Adipocyte (in vitro differentiated cells): Measurements from ENCODE around the gene POLR2H.

Source experiments
- DNase-seq: peaks from one replicate; pipeline ENCODE4 v3.0.0-alpha.2; 2015; ENCODE audit warnings: low read depth
- H3K27me3 ChIP-seq: replicated peaks from 2 replicates; pipeline ENCODE4 v1.7.0; 2013; ENCODE audit warnings: mild to moderate bottlenecking, low read length, moderate library complexity; ENCODE audit not compliant: control insufficient read depth, insufficient read depth
- H3K36me3 ChIP-seq: 2 replicates; pipeline ENCODE4 v1.7.0; 2013; ENCODE audit warnings: low read length, mild to moderate bottlenecking, moderate library complexity; ENCODE audit not compliant: control insufficient read depth, insufficient read depth, severe bottlenecking
- H3K4me1 ChIP-seq: 2 replicates; pipeline ENCODE4 v1.7.0; 2013; ENCODE audit warnings: mild to moderate bottlenecking, low read length, moderate library complexity; ENCODE audit not compliant: control insufficient read depth, insufficient read depth
- H3K4me3 ChIP-seq: 2 replicates; pipeline ENCODE4 v1.7.0; 2013; ENCODE audit warnings: mild to moderate bottlenecking, low read length, moderate library complexity
- H3K9ac ChIP-seq: 2 replicates; pipeline ENCODE4 v1.7.0; 2013; ENCODE audit warnings: mild to moderate bottlenecking, low read length, moderate library complexity
- H3K9me3 ChIP-seq: 2 replicates; pipeline ENCODE4 v1.7.0; 2013; ENCODE audit warnings: mild to moderate bottlenecking, low read length, moderate library complexity; ENCODE audit not compliant: control insufficient read depth

POLR2H gene

GRCh38 chr3:184377882-184378445 lies 16.5 kb downstream of the POLR2H start, which contains the start of gene THPO:
TSS of gene THPO (minus strand) at chr3:184378207. CDS start at chr3:184376259, 1,948 bp downstream.
- H3K36me3 ChIP-seq: no peaks in the 10 kb centered on the region
- DNase-seq: no peak
- peaks cover 25% of the 10 kb centered on the region for H3K27me3 ChIP-seq
- peaks cover 16% of the 10 kb centered on the region for H3K4me1 ChIP-seq
- no peak within 1 kb of the TSS for H3K9ac ChIP-seq
- H3K4me3 ChIP-seq: no peak within 1 kb of the TSS
- H3K9me3 ChIP-seq: no peaks in the 10 kb centered on the region

- no peak overlapping the region for H3K9ac ChIP-seq
- H3K4me1 ChIP-seq: peaks cover 9% of the 10 kb centered on the region
- no peak overlapping the region for H3K4me3 ChIP-seq
- H3K27me3 ChIP-seq: peaks cover 25% of the 10 kb centered on the region
- DNase-seq: no peak
- no peaks in the 10 kb centered on the region for H3K9me3 ChIP-seq
- no peaks in the 10 kb centered on the region for H3K36me3 ChIP-seq
Observed at GRCh38 chr3:184378651-184379357, 17.3 kb downstream of the POLR2H start.

GRCh38 chr3:184379358-184380184 lies 18.1 kb downstream of the POLR2H start, which contains the start of gene CHRD:
TSS of gene CHRD (plus strand) at chr3:184380054. CDS start at chr3:184380319, 265 bp downstream.
- H3K9ac ChIP-seq: no peak within 1 kb of the TSS
- DNase-seq: no peak
- H3K36me3 ChIP-seq: no peaks in the 10 kb centered on the region
- H3K9me3 ChIP-seq: no peaks in the 10 kb centered on the region
- H3K27me3 ChIP-seq: peaks cover 25% of the 10 kb centered on the region
- H3K4me1 ChIP-seq: peaks cover 9% of the 10 kb centered on the region
- H3K4me3 ChIP-seq: peak within 1 kb of the TSS; percentile 65

GRCh38 chr3:184380185-184380626 lies 18.7 kb downstream of the POLR2H start:
- no peaks in the 10 kb centered on the region for H3K36me3 ChIP-seq
- no peak overlapping the region for H3K9ac ChIP-seq
- H3K4me3 ChIP-seq: peak overlapping the region; percentile 65
- H3K4me1 ChIP-seq: peaks cover 9% of the 10 kb centered on the region
- H3K27me3 ChIP-seq: peaks cover 25% of the 10 kb centered on the region
- peak; percentile 84 for DNase-seq
- no peaks in the 10 kb centered on the region for H3K9me3 ChIP-seq

GRCh38 chr3:184380627-184381260 lies 19.2 kb downstream of the POLR2H start:
- Histone ChIP-seq H3K4me3 (peak overlapping the region; percentile 65), H3K27me3 (peaks cover 25% of the 10 kb centered on the region), H3K9me3 (no peaks in the 10 kb centered on the region), H3K4me1 (peaks cover 9% of the 10 kb centered on the region), H3K9ac (no peak overlapping the region), H3K36me3 (no peaks in the 10 kb centered on the region)
- DNase-seq: peak; percentile 18

GRCh38 chr3:184381261-184382224 lies 20.0 kb downstream of the POLR2H start:
- H3K9me3 ChIP-seq: no peaks in the 10 kb centered on the region
- H3K4me3 ChIP-seq: no peak overlapping the region
- H3K27me3 ChIP-seq: peaks cover 25% of the 10 kb centered on the region
- H3K4me1 ChIP-seq: peaks cover 9% of the 10 kb centered on the region
- DNase-seq: no peak
- no peak overlapping the region for H3K9ac ChIP-seq
- H3K36me3 ChIP-seq: no peaks in the 10 kb centered on the region

GRCh38 chr3:184382326-184383032 lies 21.0 kb downstream of the POLR2H start:
- Histone ChIP-seq H3K4me3 (no peak overlapping the region), H3K9ac (no peak overlapping the region), H3K27me3 (peaks cover 25% of the 10 kb centered on the region), H3K36me3 (no peaks in the 10 kb centered on the region), H3K4me1 (peaks cover 7% of the 10 kb centered on the region), H3K9me3 (no peaks in the 10 kb centered on the region)
- no peak for DNase-seq

- Histone ChIP-seq H3K4me1 (no peaks in the 10 kb centered on the region), H3K27me3 (peaks cover 20% of the 10 kb centered on the region), H3K4me3 (no peak overlapping the region), H3K9me3 (no peaks in the 10 kb centered on the region), H3K9ac (no peak overlapping the region), H3K36me3 (no peaks in the 10 kb centered on the region)
- DNase-seq: no peak
Observed at GRCh38 chr3:184383033-184383740, 21.7 kb downstream of the POLR2H start.

- Histone ChIP-seq H3K27me3 (peaks cover 16% of the 10 kb centered on the region), H3K4me3 (no peak overlapping the region), H3K9ac (no peak overlapping the region), H3K4me1 (no peaks in the 10 kb centered on the region), H3K9me3 (no peaks in the 10 kb centered on the region), H3K36me3 (no peaks in the 10 kb centered on the region)
- no peak for DNase-seq
Observed at GRCh38 chr3:184384342-184384741, 22.8 kb downstream of the POLR2H start.
